ENCODE data around the gene RPLP1. TPM values are rescaled to one million over a fixed set of nuclear protein-coding genes. Genes with fewer than 3 reads are reported as not detected.
A peak's percentile ranks its signal among the peaks of the same experiment; 100 is the strongest.

RPLP1 gene
- total RNA-seq, 1 donor from 2014 or later, result 1,580 TPM

GRCh38 chr15:69410248-69410874, 42.3 kb upstream of the RPLP1 start:
- no peaks in the 10 kb centered on the region for H3K36me3 Mint-ChIP-seq (ENCODE audit: unreplicated experiment)

GRCh38 chr15:69412274-69412673, 40.3 kb upstream of the RPLP1 start:
- Mint-ChIP-seq H3K9me3 (ENCODE audit: unreplicated experiment) (no peaks in the 10 kb centered on the region), H3K27me3 (ENCODE audit: unreplicated experiment) (no peaks in the 10 kb centered on the region), H3K4me3 (ENCODE audit: unreplicated experiment) (no peak overlapping the region), H3K4me1 (ENCODE audit: unreplicated experiment) (peaks cover 43% of the 10 kb centered on the region), H3K36me3 (ENCODE audit: unreplicated experiment) (no peaks in the 10 kb centered on the region), H3K27ac (ENCODE audit: unreplicated experiment) (no peak overlapping the region)
- TF ChIP-seq CTCF (IDR thresholded peaks at IDR 0.05), result no peak
- no peak for DNase-seq (ENCODE audit: extremely low spot score, unreplicated experiment)

More at GRCh38 chr15:69410248-69410874, 42.3 kb upstream of the RPLP1 start:
- peak; percentile 65 for TF ChIP-seq CTCF (IDR thresholded peaks at IDR 0.05)
- peaks cover 30% of the 10 kb centered on the region for H3K4me1 Mint-ChIP-seq (ENCODE audit: unreplicated experiment)
- DNase-seq (ENCODE audit: extremely low spot score, unreplicated experiment), result no peak
- no peak overlapping the region for H3K27ac Mint-ChIP-seq (ENCODE audit: unreplicated experiment)
- no peak overlapping the region for H3K4me3 Mint-ChIP-seq (ENCODE audit: unreplicated experiment)
- H3K27me3 Mint-ChIP-seq (ENCODE audit: unreplicated experiment), result no peaks in the 10 kb centered on the region
- no peaks in the 10 kb centered on the region for H3K9me3 Mint-ChIP-seq (ENCODE audit: unreplicated experiment)

GRCh38 chr15:69412701-69413100, 39.9 kb upstream of the RPLP1 start:
- TF ChIP-seq CTCF (IDR thresholded peaks at IDR 0.05), result no peak
- no peak for DNase-seq (ENCODE audit: extremely low spot score, unreplicated experiment)
- Mint-ChIP-seq H3K4me3 (ENCODE audit: unreplicated experiment) (peak overlapping the region; percentile 93), H3K9me3 (ENCODE audit: unreplicated experiment) (no peaks in the 10 kb centered on the region), H3K27me3 (ENCODE audit: unreplicated experiment) (no peaks in the 10 kb centered on the region), H3K27ac (ENCODE audit: unreplicated experiment) (no peak overlapping the region), H3K4me1 (ENCODE audit: unreplicated experiment) (peaks cover 47% of the 10 kb centered on the region), H3K36me3 (ENCODE audit: unreplicated experiment) (no peaks in the 10 kb centered on the region)

- H3K4me3 Mint-ChIP-seq (ENCODE audit: unreplicated experiment), result peak within 1 kb of the TSS; percentile 93
- TF ChIP-seq CTCF (IDR thresholded peaks at IDR 0.05), result no peak
- no peaks in the 10 kb centered on the region for H3K9me3 Mint-ChIP-seq (ENCODE audit: unreplicated experiment)
- peaks cover 53% of the 10 kb centered on the region for H3K4me1 Mint-ChIP-seq (ENCODE audit: unreplicated experiment)
- H3K36me3 Mint-ChIP-seq (ENCODE audit: unreplicated experiment), result no peaks in the 10 kb centered on the region
- DNase-seq (ENCODE audit: extremely low spot score, unreplicated experiment), result peak; percentile 94
- no peaks in the 10 kb centered on the region for H3K27me3 Mint-ChIP-seq (ENCODE audit: unreplicated experiment)
- H3K27ac Mint-ChIP-seq (ENCODE audit: unreplicated experiment), result peak within 1 kb of the TSS; percentile 87
Measured at GRCh38 chr15:69413822-69414700, 38.6 kb upstream of the RPLP1 start, which contains the start of gene KIF23. KIF23 (plus strand) TSS chr15:69414349; CDS start chr15:69414466, 117 bp downstream.

GRCh38 chr15:69414701-69415167, 37.9 kb upstream of the RPLP1 start:
- no peak for TF ChIP-seq CTCF (IDR thresholded peaks at IDR 0.05)
- Mint-ChIP-seq H3K27me3 (ENCODE audit: unreplicated experiment) (no peaks in the 10 kb centered on the region), H3K27ac (ENCODE audit: unreplicated experiment) (peak overlapping the region; percentile 87), H3K4me1 (ENCODE audit: unreplicated experiment) (peaks cover 57% of the 10 kb centered on the region), H3K9me3 (ENCODE audit: unreplicated experiment) (no peaks in the 10 kb centered on the region), H3K4me3 (ENCODE audit: unreplicated experiment) (peak overlapping the region; percentile 88), H3K36me3 (ENCODE audit: unreplicated experiment) (peaks cover 3% of the 10 kb centered on the region)
- no peak for DNase-seq (ENCODE audit: extremely low spot score, unreplicated experiment)
